Stimulated activated naive CD4-positive, alpha-beta T cell treated with Interleukin-2 at 50 U/mL for 16 hours (primary cell): ENCODE measurements around the gene TBC1D8.

Experiments
- DNase-seq: peaks from one replicate; lab custom pipeline; 2025; lab: John Stamatoyannopoulos, UW

The TBC1D8 gene

DNA sequence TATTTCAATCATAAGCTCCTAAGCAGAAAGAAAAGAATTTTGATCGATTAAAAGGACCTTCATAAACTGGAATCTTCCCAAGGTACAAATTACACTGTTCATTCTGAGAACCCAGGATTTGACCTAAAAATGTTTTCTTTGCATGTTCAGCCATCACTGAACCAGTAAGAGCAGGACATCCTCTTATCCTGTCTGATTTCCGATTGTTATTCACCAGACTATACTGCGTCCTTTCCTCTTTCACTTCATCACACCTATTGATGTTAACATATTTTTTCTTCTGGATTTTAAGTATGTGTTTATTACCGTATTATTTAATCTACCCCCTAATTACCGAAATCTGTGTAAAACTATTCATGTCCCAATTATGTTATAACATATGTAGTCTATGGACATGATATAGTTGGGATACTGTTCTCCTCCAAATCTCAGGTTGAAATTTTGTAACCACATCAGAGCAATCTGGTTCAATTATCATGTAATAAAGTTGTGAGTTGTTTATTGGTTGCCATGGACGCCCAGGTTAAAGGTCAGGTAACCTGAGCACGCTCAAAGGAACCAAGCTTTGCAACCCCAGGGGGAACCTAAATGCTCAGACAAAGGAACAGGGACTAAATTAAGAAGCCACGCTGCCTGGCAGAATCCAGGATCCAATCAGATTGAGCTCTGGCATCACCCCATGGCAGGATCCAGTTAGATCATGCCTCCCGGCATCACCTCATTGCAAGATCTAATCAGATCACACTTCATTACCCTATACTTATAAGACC, 11.6 kb upstream of the TBC1D8 start:
- DNase-seq, result no peak

DNA sequence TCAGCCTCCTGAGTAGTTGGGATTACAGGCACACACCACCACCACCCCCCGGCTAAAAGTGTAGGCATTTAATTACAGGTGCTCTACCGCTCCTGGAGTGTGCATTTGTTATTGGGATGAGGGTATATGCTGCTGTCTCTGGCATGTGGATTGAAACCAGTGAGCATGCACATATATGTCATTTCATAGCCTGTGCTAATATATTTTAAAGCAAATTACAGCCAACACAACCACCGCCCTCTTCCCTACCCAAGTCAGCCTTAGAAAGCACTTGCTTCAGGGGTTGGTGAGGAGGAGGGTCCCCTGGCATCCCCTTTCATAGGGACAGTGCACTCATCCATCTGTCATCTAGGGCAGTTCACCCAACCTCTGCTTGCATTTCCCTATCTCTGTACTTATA, 10.5 kb upstream of the TBC1D8 start:
- DNase-seq, result no peak

DNA sequence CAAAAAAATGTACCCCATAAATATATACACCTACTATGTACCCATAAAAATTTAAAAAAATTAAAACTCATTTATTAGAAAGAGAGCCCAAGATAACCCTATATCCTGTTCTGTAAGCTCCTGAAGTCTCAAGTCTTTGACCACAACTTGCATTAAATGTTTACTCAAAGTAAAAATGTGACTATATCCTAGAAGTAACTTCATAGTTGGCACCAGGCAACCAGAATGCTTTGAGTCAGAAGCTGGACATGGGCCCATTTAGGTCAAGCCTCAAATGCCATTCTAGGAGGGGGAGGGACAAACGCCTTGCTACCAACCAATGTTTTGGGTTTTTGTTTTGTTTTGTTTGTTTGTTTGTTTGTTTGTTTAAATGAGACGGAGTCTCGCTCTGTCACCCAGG, 9.3 kb upstream of the TBC1D8 start:
- DNase-seq, result no peak

DNA sequence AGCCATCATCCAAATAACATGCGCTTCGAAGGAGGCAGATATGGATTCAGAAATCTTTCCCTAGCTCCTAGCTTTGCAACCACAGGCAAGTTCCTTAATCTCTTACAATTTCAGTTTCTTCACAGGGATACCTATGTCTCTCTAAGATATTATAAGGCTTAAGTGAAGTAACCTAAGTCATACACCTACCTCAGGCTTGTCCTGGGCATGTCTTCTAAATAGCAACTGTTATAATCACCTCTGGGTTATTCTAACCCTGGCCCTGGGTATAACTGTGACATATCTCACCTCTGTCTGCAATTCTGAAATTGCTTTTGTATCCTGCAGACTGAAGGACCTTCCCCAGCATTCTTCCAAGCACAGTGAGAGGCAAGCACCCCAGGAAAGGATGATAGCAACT, 8.3 kb upstream of the TBC1D8 start:
- DNase-seq, result no peak

DNA sequence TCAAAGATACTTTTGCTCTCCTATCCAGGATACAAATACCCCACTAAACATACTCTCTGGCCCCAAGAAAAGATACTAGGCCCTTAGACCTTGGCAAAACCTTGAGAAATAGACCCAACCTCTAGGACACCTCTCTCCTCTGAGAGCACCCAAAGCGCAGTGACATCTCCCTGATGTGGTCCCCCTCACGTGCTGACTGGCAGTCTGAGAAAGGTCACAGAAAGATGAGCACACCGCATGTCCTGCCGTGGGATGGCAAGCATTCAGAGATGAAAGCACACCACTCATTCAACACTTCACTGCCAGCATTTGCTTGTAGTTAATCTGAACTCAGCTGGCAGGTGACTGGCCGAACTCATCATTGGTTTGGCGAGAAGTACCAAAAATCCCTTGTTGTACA, 6.1 kb upstream of the TBC1D8 start:
- DNase-seq, result no peak

DNA sequence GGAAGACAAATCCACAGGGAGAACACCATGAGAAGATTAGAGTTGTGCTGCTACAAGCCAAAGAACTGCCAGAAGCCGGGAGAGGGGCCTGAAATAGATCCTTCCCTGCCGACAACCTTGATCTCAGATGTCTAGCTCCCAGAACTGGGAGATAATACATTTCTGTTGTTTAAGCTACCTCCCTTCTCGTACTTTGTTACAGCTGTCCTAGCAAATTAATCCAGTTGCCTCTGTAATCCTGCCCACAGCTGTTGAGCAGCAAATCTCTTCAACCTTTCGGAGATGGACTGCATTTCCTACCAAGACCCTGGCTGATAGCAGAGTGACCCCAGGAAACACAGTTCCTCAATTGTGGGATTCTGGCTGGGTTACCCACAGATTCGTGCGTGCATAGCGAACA, 2.6 kb upstream of the TBC1D8 start:
- DNase-seq, result no peak

DNA sequence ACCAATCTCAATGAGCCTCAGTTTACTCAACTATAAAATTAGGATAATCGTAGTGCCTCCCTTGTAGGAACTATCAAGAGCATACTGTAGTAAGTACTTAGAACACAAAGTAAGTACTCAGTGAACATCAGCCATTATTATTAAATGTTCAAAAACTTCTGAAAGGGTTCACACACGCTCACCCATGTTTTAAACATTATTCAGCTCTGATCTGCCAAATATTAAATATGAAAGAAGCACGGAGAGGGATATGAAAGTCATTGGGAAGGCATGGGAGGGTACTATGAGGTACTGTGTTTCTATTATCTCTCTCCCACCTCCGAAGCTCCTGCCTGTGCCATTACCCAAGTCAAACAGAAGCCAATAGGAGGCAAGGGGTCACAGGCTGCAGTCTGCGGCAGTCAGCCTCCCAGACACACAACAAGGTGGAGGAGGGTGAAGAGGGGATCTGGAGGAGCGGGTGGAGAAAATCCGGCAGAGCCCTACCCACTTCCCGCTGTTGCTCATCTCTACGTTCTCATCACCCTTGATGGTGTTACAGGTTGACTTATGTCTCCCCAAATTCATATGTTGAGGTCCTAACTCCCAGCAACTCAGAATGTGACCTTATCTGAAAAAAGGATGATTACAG, 2.0 kb upstream of the TBC1D8 start:
- DNase-seq, result no peak

DNA sequence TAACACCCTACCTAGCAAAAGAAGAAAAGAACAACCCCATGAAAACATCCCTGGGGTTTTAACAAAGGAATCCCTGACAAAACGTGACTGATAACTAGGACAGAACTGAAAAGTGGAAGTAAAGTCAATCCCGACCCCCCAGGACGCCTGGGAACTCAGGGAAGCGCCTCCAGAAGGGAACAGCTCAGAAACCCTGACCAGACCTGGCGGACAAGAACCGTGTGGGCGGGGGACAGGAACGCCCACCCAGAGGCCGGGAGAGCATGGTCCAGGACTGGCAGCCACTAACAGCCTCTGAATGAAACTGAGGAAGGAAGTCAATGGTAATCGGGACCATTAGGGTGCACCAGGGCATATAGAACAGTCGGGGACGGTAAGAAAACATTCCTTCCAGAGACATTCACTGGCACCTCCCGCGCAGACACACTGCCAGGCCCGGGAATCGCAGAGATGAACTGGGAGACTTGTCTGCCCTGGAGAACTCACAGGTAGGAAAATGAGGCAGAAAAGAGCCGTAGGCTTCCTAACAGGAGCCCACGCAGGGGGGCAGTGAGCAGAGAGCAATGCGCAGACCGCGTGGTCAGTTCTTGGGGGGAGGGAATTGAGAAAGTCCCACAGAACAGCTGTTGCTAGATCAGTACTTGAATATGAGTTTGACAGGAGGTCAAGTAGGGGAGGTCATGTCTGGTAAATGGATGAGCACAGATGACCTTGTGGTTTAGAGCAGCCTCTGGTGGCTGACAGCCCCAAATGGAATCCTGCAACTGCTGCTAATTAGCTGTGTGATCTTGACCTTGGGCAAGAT, 1.3 kb upstream of the TBC1D8 start:
- no peak for DNase-seq

DNA sequence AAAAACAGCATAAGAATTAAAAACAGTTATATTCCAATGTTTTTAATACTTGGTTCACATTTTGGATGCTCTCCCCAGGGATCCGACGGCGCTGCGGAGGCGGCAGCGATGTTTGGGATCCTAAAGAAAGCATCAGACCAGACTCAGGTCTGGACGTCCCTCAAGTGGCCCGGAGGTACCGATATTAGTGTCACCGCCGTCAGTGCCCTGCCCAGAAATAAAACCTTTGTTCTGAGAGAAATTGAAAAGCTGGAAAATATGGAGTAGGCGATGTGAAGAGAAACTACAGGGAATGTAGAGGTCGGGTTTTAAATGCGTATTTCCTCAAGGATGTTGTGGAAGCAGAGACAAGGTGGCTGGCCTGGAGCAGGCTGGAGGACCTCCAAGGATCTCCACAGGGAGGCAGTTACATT, 683 bp upstream of the TBC1D8 start:
- no peak for DNase-seq

DNA sequence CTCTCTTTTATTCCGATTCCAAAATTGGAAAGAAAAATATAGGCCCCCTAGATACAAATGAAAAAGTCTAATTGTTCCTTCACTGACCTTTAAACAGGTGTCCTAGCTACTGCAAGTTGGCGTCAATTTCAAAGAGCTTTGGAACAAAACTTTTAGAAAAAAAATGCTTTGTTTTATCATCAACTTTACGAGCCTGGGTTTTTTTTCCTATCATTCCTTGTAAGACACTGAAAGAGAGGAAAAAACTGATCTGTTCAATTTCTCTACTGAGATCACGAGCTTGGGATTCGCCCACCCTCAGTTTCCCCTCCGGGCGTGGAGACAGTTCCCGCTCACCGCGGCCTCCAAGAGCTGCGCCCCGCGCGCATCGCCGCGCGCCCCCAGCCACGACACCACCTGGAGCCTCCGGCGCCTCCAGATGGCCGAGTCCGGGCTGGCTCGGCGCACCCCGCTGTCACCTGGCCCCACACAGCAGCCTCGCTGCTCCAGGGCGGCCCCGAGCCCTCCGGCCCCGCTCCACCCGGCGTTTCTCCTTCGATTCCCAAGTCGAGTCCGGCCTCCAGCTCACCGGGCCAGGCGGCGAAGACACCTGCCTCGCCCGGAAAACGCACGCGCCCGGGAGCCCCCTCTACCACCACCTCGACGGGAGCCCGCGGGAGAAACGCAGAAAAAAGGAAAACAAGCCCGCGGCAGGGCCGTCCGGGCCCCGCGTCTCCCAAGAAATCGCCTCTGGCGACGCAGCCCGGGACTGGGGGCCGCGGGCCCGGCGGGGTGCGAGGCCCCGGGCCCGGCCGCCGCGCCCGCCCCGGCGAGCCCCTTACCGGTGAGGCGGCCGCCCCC, 656 bp downstream of the TBC1D8 start:
- no peak for DNase-seq

DNA sequence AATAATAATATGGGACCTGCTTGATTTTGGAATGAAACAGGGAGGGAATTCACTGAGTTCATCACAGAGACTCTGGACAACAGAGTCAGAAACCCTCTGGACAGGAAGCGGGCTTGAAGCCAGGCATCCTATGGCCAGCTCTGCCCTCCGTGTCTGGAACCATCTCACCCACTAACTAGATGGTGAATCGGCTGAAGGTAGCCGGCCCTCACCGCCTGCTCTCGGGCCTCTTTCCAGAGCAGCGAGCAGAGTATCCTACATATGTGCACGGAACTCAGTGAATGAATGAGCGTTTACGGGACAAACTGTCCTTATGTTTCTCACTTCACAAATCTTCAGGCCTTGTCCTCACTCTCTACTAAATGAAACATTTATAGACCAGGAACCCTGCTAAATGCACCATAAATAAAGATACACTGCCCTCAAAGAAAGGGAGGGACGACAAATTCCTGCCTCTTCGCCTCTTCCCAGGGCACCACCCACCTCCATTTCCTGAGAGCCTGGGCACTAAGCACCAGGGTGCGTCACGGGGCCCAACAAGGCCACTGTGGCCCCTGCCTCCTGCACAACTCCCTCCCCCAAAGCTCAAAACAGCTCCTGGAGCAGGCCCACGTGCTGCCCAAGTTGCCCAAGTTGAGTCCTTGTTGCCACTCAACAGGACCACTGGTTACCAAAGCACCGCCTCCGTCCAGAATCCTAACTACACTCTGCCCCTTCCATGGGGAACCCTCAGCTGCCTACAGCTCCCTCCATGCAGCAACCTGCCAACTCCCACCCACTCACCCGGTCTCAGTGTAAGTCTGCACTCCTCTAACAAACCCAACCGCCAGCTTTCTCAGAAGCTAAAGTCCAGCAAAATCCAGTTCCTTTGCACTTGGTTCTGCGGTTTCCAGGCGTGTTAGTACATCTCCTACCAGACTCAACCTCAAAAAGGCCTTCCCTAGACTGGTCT, 1.7 kb downstream of the TBC1D8 start:
- no peak for DNase-seq

DNA sequence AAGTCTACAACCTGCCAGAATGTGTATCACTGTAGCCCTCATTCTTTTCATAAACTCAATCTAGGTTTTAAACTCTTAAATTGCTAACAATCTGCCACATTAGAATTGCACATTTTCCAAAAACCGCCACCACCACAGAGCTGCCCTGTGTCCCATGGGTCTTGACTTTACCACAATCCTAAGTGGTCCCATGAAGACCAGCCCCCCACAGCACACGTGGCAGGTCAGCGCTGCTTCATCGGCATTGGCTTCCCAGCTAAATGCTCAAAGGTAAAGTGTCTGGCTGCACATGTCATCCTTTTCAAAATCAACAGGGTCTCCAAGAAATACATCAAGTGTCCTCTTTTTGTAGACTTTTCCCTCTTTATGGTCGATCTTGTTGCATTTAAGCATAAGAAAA, 2.4 kb downstream of the TBC1D8 start:
- DNase-seq, result no peak

DNA sequence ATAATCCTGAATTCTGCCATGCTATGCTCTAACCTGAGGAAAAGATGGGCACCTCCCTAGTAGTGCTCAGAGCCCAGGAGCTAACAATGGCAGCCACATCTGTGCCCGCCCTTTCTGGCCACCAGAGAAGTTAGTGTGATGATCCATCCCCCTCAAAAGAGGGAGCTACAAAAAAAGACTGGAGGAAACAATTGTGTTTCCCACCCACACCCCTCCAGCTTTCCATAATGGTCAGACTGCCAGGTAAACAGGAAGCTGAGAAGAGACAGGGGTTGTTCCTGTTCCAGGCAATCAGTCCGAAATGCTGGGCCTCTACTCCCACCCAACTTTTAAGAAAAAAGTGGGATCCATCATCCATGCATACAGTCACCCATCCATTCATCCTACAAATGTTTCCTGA, 3.2 kb downstream of the TBC1D8 start:
- DNase-seq, result no peak

DNA sequence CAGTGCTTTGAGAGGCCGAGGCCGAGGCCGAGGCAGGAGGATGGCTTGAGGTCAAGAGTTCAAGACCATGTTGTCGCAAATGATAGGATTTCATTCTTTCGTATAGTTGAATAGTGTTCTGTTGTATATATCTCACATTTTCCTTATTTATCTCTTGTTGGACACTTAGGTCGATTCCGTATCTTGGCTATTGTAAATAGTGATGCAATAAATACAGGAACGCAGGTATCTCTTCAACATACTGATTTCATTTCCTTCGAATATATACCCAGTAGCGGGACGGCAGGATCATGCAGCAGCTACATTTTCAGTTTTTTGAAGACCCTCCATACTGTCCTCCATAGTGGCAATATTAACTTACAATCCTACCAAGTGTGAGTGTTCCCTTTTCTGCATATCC, 4.1 kb downstream of the TBC1D8 start:
- DNase-seq, result no peak

DNA sequence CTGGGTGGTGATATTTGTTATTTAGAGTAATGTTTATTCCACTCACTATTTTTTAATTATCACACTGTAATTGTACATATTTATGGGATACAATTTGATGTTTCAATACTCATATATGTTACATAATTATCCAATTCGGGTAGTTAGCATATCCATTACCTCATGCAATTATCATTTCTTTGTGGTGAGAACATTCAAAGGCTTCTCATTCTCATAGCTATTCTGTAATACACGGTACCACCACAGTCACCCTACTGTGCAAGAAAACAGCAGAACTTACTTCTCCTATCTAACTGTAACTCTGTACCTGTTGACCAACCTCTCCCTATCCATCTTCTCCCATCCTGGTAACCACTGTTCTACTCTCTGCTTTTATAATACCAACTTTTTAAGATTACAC, 4.6 kb downstream of the TBC1D8 start:
- DNase-seq, result no peak

DNA sequence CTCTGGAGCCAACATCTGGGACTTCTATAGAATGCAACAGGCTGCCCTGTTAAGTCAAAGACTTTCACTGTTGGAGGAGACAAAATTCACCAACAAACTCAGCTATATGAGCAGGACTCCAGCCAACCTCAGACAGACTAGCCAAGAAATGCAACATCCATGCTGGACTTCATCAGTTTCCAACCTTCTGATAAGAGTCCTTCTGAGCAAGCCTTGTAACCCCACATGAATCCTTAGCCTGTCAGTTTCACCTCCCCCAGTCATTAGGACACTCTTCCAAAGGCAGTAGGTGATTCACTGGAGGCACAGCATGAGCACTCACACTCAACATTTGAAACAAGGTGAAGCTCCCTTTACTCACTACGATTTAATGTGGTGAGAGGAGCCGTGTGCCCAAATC, 5.8 kb downstream of the TBC1D8 start:
- DNase-seq, result no peak

DNA sequence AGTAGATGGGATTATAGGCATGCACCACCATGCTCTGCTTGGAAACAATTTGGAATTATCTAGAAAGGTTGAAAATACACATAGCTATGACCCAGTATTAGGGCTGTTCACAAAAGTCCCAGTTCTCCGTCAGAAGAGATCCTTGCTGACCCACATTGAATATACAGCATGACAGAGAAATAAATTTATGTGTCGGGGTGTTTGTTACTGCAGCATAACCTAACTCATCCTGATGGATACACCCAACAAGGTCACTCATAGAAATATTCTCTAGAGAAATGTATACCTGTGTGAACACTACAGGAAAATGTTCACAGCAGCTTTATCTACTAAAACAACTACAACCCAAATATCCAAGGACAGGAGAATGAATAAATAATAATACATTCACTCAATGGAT, 9.0 kb downstream of the TBC1D8 start:
- no peak for DNase-seq

DNA sequence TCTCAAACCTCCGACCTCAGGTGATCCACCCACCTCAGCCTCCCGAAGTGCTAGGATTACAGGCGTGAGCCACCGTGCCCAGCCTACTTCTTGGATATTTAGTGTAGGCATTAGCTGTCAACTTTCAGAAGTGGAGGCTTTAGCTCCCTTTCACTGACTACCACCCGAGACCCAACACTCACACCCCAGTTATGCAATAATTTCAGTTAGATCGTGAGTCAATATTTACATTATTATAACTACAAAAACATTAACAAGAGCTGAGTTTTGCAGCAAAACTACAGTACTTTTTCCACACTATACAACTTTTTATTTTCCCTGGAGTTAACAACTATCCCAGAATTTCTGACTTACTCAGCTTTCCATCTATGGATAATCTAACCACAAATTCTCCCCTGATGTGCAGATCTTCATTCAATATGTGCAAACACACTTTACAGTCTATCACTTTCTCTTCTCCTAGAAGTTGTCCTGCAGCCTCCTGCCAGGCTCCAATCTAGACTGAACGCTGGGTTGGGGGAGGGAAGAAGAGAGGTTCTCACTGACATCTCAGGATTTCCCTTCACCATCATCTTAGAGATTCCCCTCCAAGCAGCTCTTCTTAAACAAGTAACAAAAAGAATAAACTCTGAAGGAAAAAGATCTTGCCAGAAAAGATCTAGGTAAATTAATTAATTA, 10.1 kb downstream of the TBC1D8 start:
- DNase-seq, result no peak

DNA sequence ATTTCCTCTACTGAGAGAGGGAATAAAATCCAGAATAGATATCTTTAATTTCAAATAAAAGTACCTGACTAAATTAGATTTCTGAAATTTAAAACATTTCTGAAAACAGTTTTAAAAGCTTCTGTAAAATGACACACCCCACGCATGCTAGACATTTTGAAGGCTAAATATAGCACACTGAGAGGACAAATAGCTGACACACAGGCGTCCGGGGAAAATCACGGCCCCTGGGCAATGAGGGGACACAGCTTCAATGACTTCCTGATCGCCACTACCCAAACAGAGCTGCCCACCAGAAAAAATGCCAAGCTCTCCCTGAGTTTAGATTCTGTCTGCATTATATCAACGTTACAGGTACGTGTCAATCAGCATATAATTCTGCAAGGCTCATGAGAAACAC, 10.9 kb downstream of the TBC1D8 start:
- no peak for DNase-seq

DNA sequence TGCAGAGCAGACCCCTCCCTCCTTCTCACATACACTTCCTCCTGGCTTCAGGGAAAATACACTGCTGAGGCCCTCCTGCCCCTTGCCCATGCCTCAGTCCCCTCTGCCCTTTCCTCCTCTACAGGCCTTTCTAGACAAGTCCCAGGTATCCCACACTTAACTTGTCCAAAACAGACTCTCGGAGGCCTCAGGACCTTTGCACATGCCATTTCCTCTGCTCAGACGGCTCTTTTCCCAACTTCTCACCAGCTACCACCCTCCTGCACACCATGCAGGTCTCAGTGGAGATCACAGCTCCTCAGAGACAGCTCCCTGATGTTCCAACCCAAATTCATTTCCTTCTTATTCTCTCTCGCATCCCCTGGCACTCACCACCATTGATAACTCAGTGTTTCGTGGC, 11.7 kb downstream of the TBC1D8 start:
- no peak for DNase-seq
